Eye (tissue), 1 donor: Measurements from ENCODE around the gene ZNF831.

Source experiments
- DNase-seq: peaks from one replicate; pipeline ENCODE4 v3.0.0-alpha.2; 2015

ZNF831 gene

DNA sequence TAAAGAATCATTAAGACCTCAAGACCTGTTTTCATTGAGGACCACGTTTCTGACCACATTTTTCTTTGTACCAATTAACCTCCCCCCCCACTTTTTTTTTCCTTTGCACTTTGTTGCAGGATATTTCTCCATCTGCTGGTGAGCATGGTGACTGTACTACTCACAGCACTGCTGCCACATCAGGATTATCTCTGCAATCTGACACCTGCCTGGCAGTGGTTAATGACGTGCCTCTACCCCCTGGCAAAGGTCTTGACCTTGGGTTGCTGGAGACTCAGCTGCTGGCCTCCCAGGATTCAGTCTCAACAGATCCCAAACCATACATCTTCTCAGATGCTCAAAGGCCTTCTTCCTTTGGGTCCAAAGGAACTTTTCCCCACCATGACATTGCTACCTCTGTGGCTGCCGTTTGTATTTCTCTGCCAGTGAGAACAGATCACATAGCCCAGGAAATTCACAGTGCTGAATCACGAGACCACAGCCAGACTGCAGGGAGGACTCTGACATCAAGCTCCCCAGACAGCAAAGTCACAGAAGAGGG, 90.2 kb downstream of the ZNF831 start:
- no peak for DNase-seq

GRCh38 chr20:59255256-59255655, 91.6 kb downstream of the ZNF831 start:
- DNase-seq, result no peak

DNA sequence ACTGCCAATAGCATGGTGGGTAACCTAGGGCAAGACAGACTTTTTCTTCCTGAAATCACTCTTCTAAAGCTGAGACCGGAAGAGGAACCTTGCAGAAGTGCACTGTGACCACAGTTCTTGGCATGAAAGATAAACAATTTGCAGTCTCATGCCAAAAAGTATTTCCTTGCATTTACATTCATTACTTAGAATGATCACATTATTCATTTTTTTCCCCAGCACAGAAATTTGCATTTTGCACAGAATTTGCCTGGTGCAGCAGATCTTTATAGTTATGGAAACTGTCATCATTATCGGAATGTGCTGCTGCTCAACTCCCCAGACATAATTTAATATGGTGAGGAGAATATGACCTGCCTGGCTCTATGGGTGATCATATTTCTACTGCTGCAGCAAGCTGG, 94.6 kb downstream of the ZNF831 start:
- DNase-seq, result no peak

DNA sequence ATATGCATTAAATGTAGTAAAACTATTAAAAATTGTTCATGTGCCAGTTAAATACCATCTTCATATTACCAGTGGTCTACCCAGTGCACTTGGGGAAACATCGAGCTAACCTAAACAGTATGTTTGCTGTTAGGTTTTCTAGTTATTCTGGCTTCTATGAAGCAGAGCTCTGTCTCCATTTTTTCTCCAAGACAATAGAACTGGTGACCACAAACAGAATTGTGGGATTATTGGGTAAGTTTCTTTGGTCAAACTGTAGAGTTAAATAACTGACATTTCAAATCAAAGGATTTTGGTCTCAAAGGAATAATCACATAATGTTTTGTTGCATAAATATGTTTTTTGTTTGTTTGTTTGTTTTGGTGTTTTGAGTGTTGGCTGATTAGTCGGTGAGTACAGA, 96.3 kb downstream of the ZNF831 start:
- DNase-seq, result no peak

GRCh38 chr20:59265298-59265697, 101.7 kb downstream of the ZNF831 start:
- no peak for DNase-seq

GRCh38 chr20:59268870-59269269, 105.2 kb downstream of the ZNF831 start:
- DNase-seq, result no peak

- no peak for DNase-seq
Observed at GRCh38 chr20:59269411-59270025, 105.9 kb downstream of the ZNF831 start.

DNA sequence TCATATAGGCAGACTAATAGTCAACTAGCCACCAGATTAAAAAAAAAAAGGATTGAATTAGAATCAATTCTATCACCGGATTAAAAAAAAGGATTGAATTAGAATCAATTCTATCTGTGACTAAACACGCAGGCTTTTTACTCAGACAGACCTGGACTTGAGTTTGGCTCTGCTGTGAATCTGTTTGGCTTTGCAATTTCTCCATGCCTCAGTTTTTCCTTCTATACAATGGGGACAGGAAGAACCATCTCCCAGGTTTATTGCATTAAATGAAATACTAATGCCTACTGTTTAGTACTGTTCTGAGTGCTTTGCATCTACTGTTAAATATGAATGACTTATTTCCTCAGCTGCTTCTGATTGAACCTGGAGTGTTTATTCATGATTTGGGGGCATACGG, 106.8 kb downstream of the ZNF831 start:
- no peak for DNase-seq

GRCh38 chr20:59273739-59274357, 110.2 kb downstream of the ZNF831 start:
- no peak for DNase-seq

- no peak for DNase-seq
Observed at GRCh38 chr20:59276938-59277337, 113.3 kb downstream of the ZNF831 start.

GRCh38 chr20:59284470-59284869, 120.8 kb downstream of the ZNF831 start:
- DNase-seq, result no peak

- DNase-seq, result no peak
Observed at GRCh38 chr20:59289994-59290393, 126.4 kb downstream of the ZNF831 start.

DNA sequence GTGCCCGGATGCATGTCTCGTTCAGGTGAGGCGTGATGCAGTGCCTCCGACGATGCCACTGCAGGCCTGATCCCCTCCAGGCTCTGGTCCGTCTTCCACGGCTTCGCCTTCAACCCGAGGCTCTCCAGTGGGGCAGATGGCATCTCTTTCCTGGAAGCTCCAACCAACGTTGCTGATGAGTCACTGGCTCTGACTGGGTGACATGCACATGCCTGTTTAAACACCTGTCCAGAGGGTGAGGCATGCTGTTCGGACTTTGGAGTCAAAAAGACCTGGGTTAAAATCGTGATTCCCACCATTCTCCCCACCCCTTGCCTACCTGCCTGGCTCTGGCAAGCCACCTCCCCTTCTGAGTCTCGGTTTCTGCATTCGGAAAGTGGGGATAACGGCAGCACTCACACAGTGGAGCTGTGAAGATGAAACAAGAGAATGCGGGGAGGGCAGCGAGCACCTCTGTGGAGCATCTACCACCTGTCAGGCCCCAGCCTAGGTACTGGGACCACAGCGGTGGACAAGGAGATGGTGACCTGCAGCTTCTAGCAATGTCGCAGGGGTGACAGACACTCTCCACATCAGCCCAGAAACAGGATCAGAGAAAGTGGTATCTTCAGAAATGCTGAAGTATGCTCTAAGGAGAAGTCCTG, 128.2 kb downstream of the ZNF831 start:
- no peak for DNase-seq

- DNase-seq, result no peak
Observed at GRCh38 chr20:59295531-59295930, 131.9 kb downstream of the ZNF831 start.

GRCh38 chr20:59297686-59298085, 134.1 kb downstream of the ZNF831 start:
- DNase-seq, result no peak

- DNase-seq, result no peak
Observed at GRCh38 chr20:59299945-59300332, 136.3 kb downstream of the ZNF831 start.

GRCh38 chr20:59300333-59301081, 136.9 kb downstream of the ZNF831 start, which contains the start of gene EDN3:
Gene EDN3, plus strand, starts transcription at chr20:59300611. Its CDS starts 202 bp downstream, at chr20:59300813.
- DNase-seq, result no peak

DNA sequence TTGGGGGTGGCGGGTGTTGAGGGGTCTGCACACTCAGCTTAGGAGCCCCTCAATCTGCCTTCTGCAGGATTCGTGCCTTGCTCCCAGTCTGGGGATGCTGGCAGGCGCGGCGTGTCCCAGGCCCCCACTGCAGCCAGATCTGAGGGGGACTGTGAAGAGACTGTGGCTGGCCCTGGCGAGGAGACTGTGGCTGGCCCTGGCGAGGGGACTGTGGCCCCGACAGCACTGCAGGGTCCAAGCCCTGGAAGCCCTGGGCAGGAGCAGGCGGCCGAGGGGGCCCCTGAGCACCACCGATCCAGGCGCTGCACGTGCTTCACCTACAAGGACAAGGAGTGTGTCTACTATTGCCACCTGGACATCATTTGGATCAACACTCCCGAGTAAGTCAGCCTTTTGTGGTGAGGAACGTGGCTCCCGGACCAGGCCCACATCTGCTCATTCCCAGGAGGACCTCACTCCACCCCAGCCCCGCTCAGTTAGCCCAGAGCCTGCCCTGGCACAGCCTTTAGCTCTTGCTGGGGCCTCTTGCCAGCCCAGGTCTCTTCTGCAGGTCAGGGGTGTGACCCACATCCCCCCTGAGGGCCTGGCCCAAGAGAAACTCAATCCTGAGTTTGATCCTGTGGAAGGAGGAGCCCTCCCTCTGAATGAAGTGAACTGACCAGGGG, 137.9 kb downstream of the ZNF831 start:
- DNase-seq, result no peak

DNA sequence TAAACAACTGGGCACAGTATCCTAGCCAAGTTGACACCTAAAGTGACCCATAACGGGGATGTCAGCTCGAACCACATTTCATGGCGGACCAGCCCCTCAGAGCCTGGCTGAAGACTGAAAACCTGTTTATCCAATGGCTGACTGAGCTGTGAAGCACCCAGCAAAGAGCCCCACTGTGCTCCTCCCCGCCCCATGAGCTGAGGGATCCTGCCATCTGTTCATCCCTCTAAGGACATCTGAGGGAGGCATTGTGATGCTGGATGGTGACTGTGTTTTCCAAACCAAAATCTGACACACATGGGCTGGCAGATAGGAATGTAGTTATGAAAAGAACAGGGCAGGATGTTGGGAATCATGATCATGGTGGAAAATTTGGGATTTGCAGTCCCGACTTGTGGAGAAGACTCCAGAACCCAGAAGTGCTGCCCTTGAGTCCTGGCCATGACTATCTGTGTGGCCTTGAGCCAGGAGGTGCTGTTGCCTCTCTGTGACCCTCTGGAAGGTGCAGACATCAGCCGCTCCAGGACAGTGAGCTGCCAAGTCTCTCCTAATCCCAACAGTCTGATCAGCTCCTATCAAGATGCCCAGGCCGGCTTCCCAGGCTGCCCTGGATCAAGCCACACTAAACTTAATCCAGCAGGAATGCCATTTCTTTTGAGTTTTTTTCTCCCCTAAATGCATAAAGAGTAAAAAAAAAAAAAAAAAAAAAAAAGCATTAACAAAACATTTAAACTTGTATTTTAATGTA, 142.5 kb downstream of the ZNF831 start:
- no peak for DNase-seq

- DNase-seq, result no peak
Observed at GRCh38 chr20:59307270-59307669, 143.6 kb downstream of the ZNF831 start.
